Activated CD8-positive, alpha-beta T cell treated with anti-CD3 and anti-CD28 coated beads for 36 hours (primary cell): Measurements from ENCODE around the gene SKIL. TPM values are rescaled to one million over a fixed set of nuclear protein-coding genes. Genes with fewer than 3 reads are reported as not detected.

Source experiments
- ATAC-seq: fragments of 200-7000 bp; cut with Tn5 transposase; one replicate; pipeline ENCODE4 v1.10.0; 2021; ENCODE audit warnings: mild to moderate bottlenecking, moderate library complexity
- CTCF ChIA-PET: fragments of 350-600 bp; sonication (Branson Sonifier 250); formaldehyde crosslinking; loops from one replicate; lab custom pipeline; 2021; ENCODE audit warnings: antibody characterized with exemption; lab: Charles Lee
- POLR2A ChIA-PET: fragments of 350-600 bp; sonication (Branson Sonifier 250); formaldehyde crosslinking; loops from one replicate; lab custom pipeline; 2021; ENCODE audit warnings: antibody characterized with exemption; lab: Charles Lee
- DNase-seq: peaks from one replicate; pipeline ENCODE4 v3.0.0-alpha.2; 2020
- H3K27ac Mint-ChIP-seq: one replicate; pipeline ENCODE4 v1.8.0; 2021; ENCODE audit warnings: mild to moderate bottlenecking, mixed read lengths
- H3K27me3 Mint-ChIP-seq: one replicate; pipeline ENCODE4 v1.8.0; 2021; ENCODE audit warnings: mixed read lengths
- H3K36me3 Mint-ChIP-seq: one replicate; pipeline ENCODE4 v1.8.0; 2021; ENCODE audit warnings: low read depth, mixed read lengths
- H3K4me1 Mint-ChIP-seq: one replicate; pipeline ENCODE4 v1.8.0; 2021; ENCODE audit warnings: low read depth, mixed read lengths
- H3K4me3 Mint-ChIP-seq: one replicate; pipeline ENCODE4 v1.8.0; 2021; ENCODE audit warnings: mild to moderate bottlenecking, moderate library complexity, mixed read lengths
- H3K9me3 Mint-ChIP-seq: one replicate; pipeline ENCODE4 v1.8.0; 2021; ENCODE audit warnings: mixed read lengths
- intact Hi-C: fragments of 100-400 bp; cut with micrococcal nuclease; formaldehyde crosslinking; loops from one replicate; pipeline ENCODE4 v1.10.0; 2022
- total RNA-seq, 2 experiments: library from RNA; stranded (reverse); gene quantifications; one replicate each; pipeline ENCODE4 v1.2.3, GENCODE V29; 2021
- TF ChIP-seq, protein P1 (sequence below): fragments of 200-600 bp; IDR thresholded peaks from one replicate; pipeline ENCODE4 v1.8.0; 2022; ENCODE audit warnings: antibody characterized with exemption, mild to moderate bottlenecking

SKIL gene
- total RNA-seq, 2 experiments from 2014 or later: 13.2 to 14.2 TPM

GRCh38 chr3:170424879-170425278 lies 67.4 kb downstream of the SKIL start:
- ChIA-PET POLR2A (no interaction called here), CTCF (interaction anchor here (3.9 kb wide), 1 partner anchor 10 kb away, joined by 22 read pairs; no protein-coding TSS in a partner anchor)
- DNase-seq (no peak), ATAC-seq (no peak)
- H3K4me1 Mint-ChIP-seq: peaks cover 17% of the 10 kb centered on the region
- intact Hi-C loops: no loop called here
- no peak overlapping the region for H3K4me3 Mint-ChIP-seq
- TF ChIP-seq, protein P1, sequence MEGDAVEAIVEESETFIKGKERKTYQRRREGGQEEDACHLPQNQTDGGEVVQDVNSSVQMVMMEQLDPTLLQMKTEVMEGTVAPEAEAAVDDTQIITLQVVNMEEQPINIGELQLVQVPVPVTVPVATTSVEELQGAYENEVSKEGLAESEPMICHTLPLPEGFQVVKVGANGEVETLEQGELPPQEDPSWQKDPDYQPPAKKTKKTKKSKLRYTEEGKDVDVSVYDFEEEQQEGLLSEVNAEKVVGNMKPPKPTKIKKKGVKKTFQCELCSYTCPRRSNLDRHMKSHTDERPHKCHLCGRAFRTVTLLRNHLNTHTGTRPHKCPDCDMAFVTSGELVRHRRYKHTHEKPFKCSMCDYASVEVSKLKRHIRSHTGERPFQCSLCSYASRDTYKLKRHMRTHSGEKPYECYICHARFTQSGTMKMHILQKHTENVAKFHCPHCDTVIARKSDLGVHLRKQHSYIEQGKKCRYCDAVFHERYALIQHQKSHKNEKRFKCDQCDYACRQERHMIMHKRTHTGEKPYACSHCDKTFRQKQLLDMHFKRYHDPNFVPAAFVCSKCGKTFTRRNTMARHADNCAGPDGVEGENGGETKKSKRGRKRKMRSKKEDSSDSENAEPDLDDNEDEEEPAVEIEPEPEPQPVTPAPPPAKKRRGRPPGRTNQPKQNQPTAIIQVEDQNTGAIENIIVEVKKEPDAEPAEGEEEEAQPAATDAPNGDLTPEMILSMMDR: no peak
- H3K27ac Mint-ChIP-seq: no peak overlapping the region
- no peaks in the 10 kb centered on the region for H3K9me3 Mint-ChIP-seq
- H3K36me3 Mint-ChIP-seq: no peaks in the 10 kb centered on the region
- peaks cover 22% of the 10 kb centered on the region for H3K27me3 Mint-ChIP-seq

GRCh38 chr3:170425491-170426239 lies 68.2 kb downstream of the SKIL start:
- DNase-seq (no peak), ATAC-seq (no peak)
- TF ChIP-seq, protein P1: no peak
- Mint-ChIP-seq H3K27ac (no peak overlapping the region), H3K36me3 (no peaks in the 10 kb centered on the region), H3K27me3 (peaks cover 15% of the 10 kb centered on the region), H3K4me1 (peaks cover 19% of the 10 kb centered on the region), H3K9me3 (no peaks in the 10 kb centered on the region), H3K4me3 (no peak overlapping the region)
- POLR2A ChIA-PET: interaction anchor here (0.6 kb wide), 1 partner anchor 114 kb away, joined by 3 read pairs; no protein-coding TSS in a partner anchor
- intact Hi-C loops: no loop called here
- CTCF ChIA-PET: interaction anchor here (0.6 to 3.9 kb wide), 4 partner anchors 11 to 385 kb away, joined by 3 to 22 read pairs (median 4); no protein-coding TSS in a partner anchor

- DNase-seq (no peak), ATAC-seq (no peak)
- TF ChIP-seq, protein P1: no peak
- peaks cover 19% of the 10 kb centered on the region for H3K4me1 Mint-ChIP-seq
- CTCF ChIA-PET: interaction anchor here (0.6 to 3.9 kb wide), 4 partner anchors 12 to 384 kb away, joined by 3 to 22 read pairs (median 4); no protein-coding TSS in a partner anchor
- POLR2A ChIA-PET: interaction anchor here (0.6 kb wide), 1 partner anchor 115 kb away, joined by 3 read pairs; no protein-coding TSS in a partner anchor
- no peak overlapping the region for H3K4me3 Mint-ChIP-seq
- H3K27me3 Mint-ChIP-seq: peaks cover 12% of the 10 kb centered on the region
- H3K9me3 Mint-ChIP-seq: no peaks in the 10 kb centered on the region
- no peak overlapping the region for H3K27ac Mint-ChIP-seq
- H3K36me3 Mint-ChIP-seq: no peaks in the 10 kb centered on the region
- intact Hi-C loops: no loop called here
Observed at GRCh38 chr3:170426240-170426797, 68.8 kb downstream of the SKIL start.

DNA sequence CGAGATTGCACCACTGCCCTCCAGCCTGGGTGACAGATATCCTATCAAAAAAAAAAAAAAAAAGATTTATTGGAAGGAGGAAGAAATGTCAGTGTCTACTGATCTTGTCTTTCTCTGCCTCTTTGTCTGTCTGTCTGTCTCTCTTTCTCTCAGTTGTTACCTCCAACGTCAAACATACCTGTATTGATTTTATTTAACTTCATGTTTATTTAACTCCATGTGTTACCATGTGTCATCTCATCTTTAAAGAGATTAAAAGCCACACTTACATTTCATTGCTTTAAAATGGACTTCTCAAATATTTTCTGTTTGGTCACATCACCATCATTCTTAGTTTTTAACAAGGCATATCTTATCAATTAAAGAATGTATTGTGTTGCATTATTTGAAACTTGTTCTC lies 70.6 kb downstream of the SKIL start:
- no peak for ATAC-seq
- Mint-ChIP-seq H3K27me3 (peaks cover 8% of the 10 kb centered on the region), H3K4me1 (peaks cover 19% of the 10 kb centered on the region), H3K36me3 (no peaks in the 10 kb centered on the region), H3K4me3 (no peak overlapping the region), H3K27ac (no peak overlapping the region), H3K9me3 (no peaks in the 10 kb centered on the region)
- ChIA-PET POLR2A (no interaction called here), CTCF (no interaction called here)
- DNase-seq: no peak
- TF ChIP-seq, protein P1: no peak
- intact Hi-C loops: no loop called here

GRCh38 chr3:170429050-170429449 lies 71.5 kb downstream of the SKIL start:
- Mint-ChIP-seq H3K27me3 (peaks cover 4% of the 10 kb centered on the region), H3K9me3 (no peaks in the 10 kb centered on the region), H3K4me1 (peaks cover 19% of the 10 kb centered on the region), H3K27ac (no peak overlapping the region), H3K36me3 (no peaks in the 10 kb centered on the region), H3K4me3 (no peak overlapping the region)
- TF ChIP-seq, protein P1: no peak
- intact Hi-C loops: no loop called here
- ChIA-PET POLR2A (no interaction called here), CTCF (interaction anchor here (3.4 kb wide), 1 partner anchor 15 kb away, joined by 21 read pairs; no protein-coding TSS in a partner anchor)
- ATAC-seq (peak; percentile 42), DNase-seq (no peak)
